ENCODE measurements around the gene INTS6. TPM values are rescaled to one million over a fixed set of nuclear protein-coding genes. Genes with fewer than 3 reads are reported as not detected.

Gene INTS6
- total and polyA plus RNA-seq, 2 donors (not counting 1 experiment from before 2014, with no cell fraction given) = 15.4 to 74.7 TPM

DNA sequence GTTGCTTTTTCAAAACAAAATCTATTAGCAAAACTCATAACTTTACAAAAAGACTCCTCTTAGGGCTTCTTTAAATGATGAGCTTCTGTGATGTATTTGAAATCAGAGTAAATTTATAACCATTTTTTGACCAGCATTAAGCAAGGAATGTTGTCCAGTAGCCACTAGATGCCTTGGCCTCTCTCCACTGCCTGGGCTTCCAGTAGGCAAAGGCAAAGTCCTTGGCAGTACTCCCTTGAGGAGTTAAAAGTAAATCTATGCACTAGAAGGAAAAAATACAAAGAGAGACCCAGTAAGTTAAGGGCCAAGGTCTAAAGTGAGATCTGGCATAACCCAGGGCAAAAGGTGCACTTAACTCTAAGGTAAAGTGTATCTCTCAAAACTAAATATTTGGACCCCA lies 103.8 kb downstream of the INTS6 start:
- Histone ChIP-seq H3K4me3 (ENCODE audit: control extremely low read depth in 1 of 5, extremely low read depth in 1 of 5, insufficient read depth in 1 of 5, low read depth in 2 of 5, low read length in 4 of 5) (no peak overlapping the region), H2AFZ (ENCODE audit: insufficient read depth, low read depth, low read length, poor library complexity, severe bottlenecking) (no peak overlapping the region), H4K20me1 (ENCODE audit: control insufficient read depth, insufficient read depth, low read length, poor library complexity, severe bottlenecking) (no peaks in the 10 kb centered on the region), H3K27ac (ENCODE audit: low read length in 2 of 2) (no peak overlapping the region), H3K4me1 (ENCODE audit: control insufficient read depth in 2 of 2, insufficient read depth in 2 of 2, low read length in 2 of 2) (no peaks in the 10 kb centered on the region), H3K79me2 (ENCODE audit: control insufficient read depth, insufficient read depth, low read length) (no peaks in the 10 kb centered on the region), H3K36me3 (replicated peaks in 1 of 2; ENCODE audit: control extremely low read depth in 1 of 2, control insufficient read depth in 1 of 2, extremely low read depth in 1 of 2, insufficient read depth in 2 of 2, low read length in 1 of 2) (no peaks in the 10 kb centered on the region), H3K9ac (ENCODE audit: low read length) (no peak overlapping the region), H3K4me2 (replicated peaks; ENCODE audit: low read depth, low read length, poor library complexity, severe bottlenecking) (no peak overlapping the region), H3K9me3 (ENCODE audit: control extremely low read depth in 1 of 3, control insufficient read depth in 2 of 3, insufficient read depth in 1 of 3, low read length in 2 of 3) (no peaks in the 10 kb centered on the region), H3K27me3 (replicated peaks in 1 of 4; ENCODE audit: control extremely low read depth in 1 of 4, control insufficient read depth in 3 of 4, insufficient read depth in 4 of 4, low read length in 3 of 4) (no peaks in the 10 kb centered on the region)
- Mint-ChIP-seq H3K4me1 (no peaks in the 10 kb centered on the region), H3K27ac (no peak overlapping the region), H3K9me3 (ENCODE audit: insufficient read depth) (no peaks in the 10 kb centered on the region), H3K4me3 (no peak overlapping the region), H3K27me3 (no peaks in the 10 kb centered on the region)
- POLR2A ChIA-PET = no interaction called here
- intact Hi-C loops (cut with micrococcal nuclease) = no loop called here
- TF ChIP-seq EZH2 (IDR thresholded peaks at IDR 0.05; ENCODE audit: borderline replicate concordance, insufficient read depth, low read depth, low read length, poor library complexity, severe bottlenecking) (no peak), CTCF (IDR thresholded peaks at IDR 0.05) (no peak)
- CTCF ChIA-PET = no interaction called here
- DNase-seq (no peak), ATAC-seq (ENCODE audit: low read depth) (no peak)

DNA sequence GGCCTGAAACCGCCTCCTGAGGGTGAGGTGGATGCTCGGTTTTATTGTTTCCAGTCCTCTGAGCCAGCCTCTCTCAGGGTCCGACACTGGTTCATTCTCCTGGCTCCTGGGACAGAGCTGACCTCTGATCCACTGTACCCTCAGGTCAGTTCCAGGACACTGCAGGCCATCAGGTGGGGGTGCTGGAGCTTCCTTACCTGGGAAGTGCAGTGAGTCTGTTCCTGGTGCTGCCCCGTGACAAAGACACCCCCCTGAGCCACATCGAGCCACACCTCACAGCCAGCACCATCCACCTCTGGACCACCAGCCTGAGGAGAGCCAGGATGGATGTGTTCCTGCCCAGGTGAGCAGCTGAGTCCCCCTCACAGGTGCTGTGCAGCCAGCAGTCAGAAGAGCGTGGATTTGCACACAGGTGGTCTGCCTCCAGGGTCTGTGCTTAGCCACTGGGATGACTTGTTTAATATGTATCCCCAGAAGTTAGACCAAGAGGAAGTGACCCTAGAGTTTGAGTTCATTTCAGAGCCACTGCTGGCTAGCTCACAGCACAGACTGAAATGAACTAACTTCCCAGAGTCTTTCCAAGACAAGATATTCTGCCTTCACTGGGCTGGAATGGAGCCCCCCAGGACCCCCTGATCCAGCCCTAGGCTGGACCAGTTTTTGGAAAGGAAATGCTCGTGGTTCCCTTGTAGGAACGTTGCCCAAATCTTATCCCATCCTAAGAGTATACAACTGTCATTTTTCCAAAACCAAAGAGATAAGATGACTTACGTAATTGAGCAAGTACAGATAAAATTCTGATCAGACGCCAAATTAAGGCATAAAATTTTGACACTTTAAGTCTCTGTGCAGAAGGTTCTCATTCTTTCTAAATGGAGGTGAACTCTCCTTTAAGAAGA lies 104.5 kb downstream of the INTS6 start:
- 91% methylated on average over 9 of the region's 10 CpGs for WGBS (ENCODE audit: insufficient coverage)
- H3K4me3 Mint-ChIP-seq = no peak overlapping the region
- intact Hi-C loops (cut with micrococcal nuclease) = no loop called here
- no peak overlapping the region for H3K4me3 ChIP-seq (ENCODE audit: control extremely low read depth in 1 of 5, extremely low read depth in 1 of 5, insufficient read depth in 1 of 5, low read depth in 2 of 5, low read length in 4 of 5)
- no peak overlapping the region for H2AFZ ChIP-seq (ENCODE audit: insufficient read depth, low read depth, low read length, poor library complexity, severe bottlenecking)
- H3K27ac ChIP-seq (ENCODE audit: low read length in 2 of 2) = no peak overlapping the region
- no peak for TF ChIP-seq EZH2 (IDR thresholded peaks at IDR 0.05; ENCODE audit: borderline replicate concordance, insufficient read depth, low read depth, low read length, poor library complexity, severe bottlenecking)
- TF ChIP-seq CTCF (IDR thresholded peaks at IDR 0.05) = no peak
- no peaks in the 10 kb centered on the region for H3K27me3 Mint-ChIP-seq
- no peaks in the 10 kb centered on the region for H3K36me3 ChIP-seq (replicated peaks in 1 of 2; ENCODE audit: control extremely low read depth in 1 of 2, control insufficient read depth in 1 of 2, extremely low read depth in 1 of 2, insufficient read depth in 2 of 2, low read length in 1 of 2)
- H3K27ac Mint-ChIP-seq = no peak overlapping the region
- ATAC-seq (ENCODE audit: low read depth) (no peak), DNase-seq (no peak)
- POLR2A ChIA-PET = no interaction called here
- no peaks in the 10 kb centered on the region for H3K9me3 ChIP-seq (ENCODE audit: control extremely low read depth in 1 of 3, control insufficient read depth in 2 of 3, insufficient read depth in 1 of 3, low read length in 2 of 3)
- no peak overlapping the region for H3K4me2 ChIP-seq (replicated peaks; ENCODE audit: low read depth, low read length, poor library complexity, severe bottlenecking)
- no peaks in the 10 kb centered on the region for H3K4me1 Mint-ChIP-seq
- CTCF ChIA-PET = no interaction called here
- H3K27me3 ChIP-seq (replicated peaks in 1 of 4; ENCODE audit: control extremely low read depth in 1 of 4, control insufficient read depth in 3 of 4, insufficient read depth in 4 of 4, low read length in 3 of 4) = no peaks in the 10 kb centered on the region
- H3K79me2 ChIP-seq (ENCODE audit: control insufficient read depth, insufficient read depth, low read length) = no peaks in the 10 kb centered on the region
- no peaks in the 10 kb centered on the region for H3K9me3 Mint-ChIP-seq (ENCODE audit: insufficient read depth)
- no peaks in the 10 kb centered on the region for H3K4me1 ChIP-seq (ENCODE audit: control insufficient read depth in 2 of 2, insufficient read depth in 2 of 2, low read length in 2 of 2)
- no peaks in the 10 kb centered on the region for H4K20me1 ChIP-seq (ENCODE audit: control insufficient read depth, insufficient read depth, low read length, poor library complexity, severe bottlenecking)
- no peak overlapping the region for H3K9ac ChIP-seq (ENCODE audit: low read length)

All from B cell (primary cell).